Measurements from ENCODE around the gene FAM47E. TPM values are rescaled to one million over a fixed set of nuclear protein-coding genes. Genes with fewer than 3 reads are reported as not detected.

FAM47E gene
- total RNA-seq, 1 donor from 2014 or later: 6.4 TPM

GRCh38 chr4:76293772-76294171, 42.3 kb downstream of the FAM47E start:
- intact Hi-C loops (cut with DNase I): no loop called here
- Histone ChIP-seq H3K36me3 (no peaks in the 10 kb centered on the region), H3K9me3 (peaks cover 9% of the 10 kb centered on the region), H3K4me1 (peaks cover 18% of the 10 kb centered on the region), H3K4me3 (no peak overlapping the region), H3K27ac (peak overlapping the region; percentile 16), H3K27me3 (ENCODE audit: low read depth) (no peaks in the 10 kb centered on the region)
- TF ChIP-seq CTCF (IDR thresholded peaks at IDR 0.05): no peak
- DNase-seq (no peak), ATAC-seq (peak; percentile 83)

GRCh38 chr4:76296286-76296820, 44.8 kb downstream of the FAM47E start:
- Histone ChIP-seq H3K36me3 (no peaks in the 10 kb centered on the region), H3K9me3 (peaks cover 9% of the 10 kb centered on the region), H3K27me3 (ENCODE audit: low read depth) (no peaks in the 10 kb centered on the region), H3K4me1 (peaks cover 22% of the 10 kb centered on the region), H3K4me3 (no peak overlapping the region), H3K27ac (no peak overlapping the region)
- DNase-seq (no peak), ATAC-seq (peak in 1 of 2 donors; percentile 22)
- no peak for TF ChIP-seq CTCF (IDR thresholded peaks at IDR 0.05)
- intact Hi-C loops (cut with DNase I): no loop called here

- DNase-seq (no peak), ATAC-seq (no peak)
- Histone ChIP-seq H3K36me3 (no peaks in the 10 kb centered on the region), H3K27me3 (ENCODE audit: low read depth) (no peaks in the 10 kb centered on the region), H3K4me3 (no peak overlapping the region), H3K9me3 (peaks cover 9% of the 10 kb centered on the region), H3K4me1 (peaks cover 22% of the 10 kb centered on the region), H3K27ac (no peak overlapping the region)
- intact Hi-C loops (cut with DNase I): no loop called here
- no peak for TF ChIP-seq CTCF (IDR thresholded peaks at IDR 0.05)
These were observed 46.7 kb downstream of the FAM47E start for GRCh38 chr4:76298227-76298626.

DNA sequence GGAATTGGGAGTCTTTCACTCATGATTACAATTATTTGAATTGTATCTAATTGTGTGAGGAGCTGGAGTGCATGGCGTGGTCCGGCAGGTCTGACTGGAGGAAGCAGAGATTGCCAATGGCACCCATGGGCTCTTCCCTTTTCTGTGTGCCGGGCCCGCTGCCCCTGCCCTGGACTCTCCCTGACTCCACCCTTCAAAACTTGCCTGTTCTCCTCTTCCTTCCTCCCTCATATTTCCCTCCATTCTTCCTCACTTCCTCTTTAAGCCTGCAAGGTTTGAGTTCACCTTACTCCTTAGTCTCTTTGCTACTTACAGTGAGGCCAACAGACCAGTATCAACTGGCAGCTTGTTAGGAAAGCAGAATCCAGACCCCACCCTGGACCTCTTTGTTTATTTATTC, 48.5 kb downstream of the FAM47E start:
- Histone ChIP-seq H3K27ac (no peak overlapping the region), H3K36me3 (no peaks in the 10 kb centered on the region), H3K27me3 (ENCODE audit: low read depth) (no peaks in the 10 kb centered on the region), H3K4me3 (no peak overlapping the region), H3K9me3 (peaks cover 9% of the 10 kb centered on the region), H3K4me1 (peaks cover 14% of the 10 kb centered on the region)
- no peak for TF ChIP-seq CTCF (IDR thresholded peaks at IDR 0.05)
- intact Hi-C loops (cut with DNase I): no loop called here
- ATAC-seq: peak in 1 of 2 donors; percentile 40
- peak; percentile 59 for DNase-seq

GRCh38 chr4:76301068-76301774, 49.7 kb downstream of the FAM47E start:
- no peak for TF ChIP-seq CTCF (IDR thresholded peaks at IDR 0.05)
- Histone ChIP-seq H3K4me1 (peaks cover 22% of the 10 kb centered on the region), H3K36me3 (no peaks in the 10 kb centered on the region), H3K9me3 (peaks cover 9% of the 10 kb centered on the region), H3K4me3 (no peak overlapping the region), H3K27ac (peak overlapping the region; percentile 32), H3K27me3 (ENCODE audit: low read depth) (no peaks in the 10 kb centered on the region)
- intact Hi-C loops (cut with DNase I): no loop called here
- ATAC-seq (peak in 1 of 2 donors; percentile 9), DNase-seq (no peak)
